ENCODE data around the gene CISH. TPM values are rescaled to one million over a fixed set of nuclear protein-coding genes. Genes with fewer than 3 reads are reported as not detected.

CISH gene
- total and polyA plus RNA-seq, 2 experiments from 2014 or later: 8.2 to 11.7 TPM

DNA sequence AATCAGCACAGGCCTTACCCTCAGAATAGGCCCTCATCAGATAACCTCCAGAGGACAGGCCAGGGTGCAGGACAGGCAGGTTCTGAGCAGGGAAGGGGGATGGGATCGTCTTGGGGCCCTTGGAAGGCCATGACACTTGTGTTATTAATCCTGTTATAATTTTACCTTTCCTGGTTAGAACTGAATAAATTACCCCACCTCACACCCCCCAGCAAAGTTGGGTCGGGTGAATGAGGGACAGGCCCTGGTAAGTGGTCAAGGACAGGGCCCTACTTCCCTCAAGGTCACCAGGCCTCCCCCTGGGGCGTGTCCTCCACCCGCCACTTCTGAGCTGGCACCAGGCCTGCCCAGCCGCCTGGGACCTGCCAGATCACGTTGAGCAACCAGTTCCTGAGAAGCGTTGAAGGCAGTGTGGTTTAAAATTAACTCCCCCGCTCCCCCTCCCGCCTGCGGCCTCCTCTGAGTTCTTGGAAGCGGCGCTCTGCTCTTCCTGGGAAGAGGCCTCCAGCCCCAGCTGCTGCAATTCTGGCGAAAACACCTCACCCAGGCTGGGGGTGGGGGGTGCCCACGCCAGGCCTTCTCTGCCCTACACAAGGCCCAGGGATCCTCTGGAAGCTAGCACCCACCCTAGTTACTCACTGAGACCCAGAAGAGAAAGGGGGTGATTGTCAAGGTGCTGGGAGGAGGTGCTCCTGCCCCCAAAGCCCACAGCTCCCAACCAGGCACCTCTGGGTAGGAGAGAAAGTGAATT, 10.6 kb downstream of the CISH start:
- TF ChIP-seq, protein P1, sequence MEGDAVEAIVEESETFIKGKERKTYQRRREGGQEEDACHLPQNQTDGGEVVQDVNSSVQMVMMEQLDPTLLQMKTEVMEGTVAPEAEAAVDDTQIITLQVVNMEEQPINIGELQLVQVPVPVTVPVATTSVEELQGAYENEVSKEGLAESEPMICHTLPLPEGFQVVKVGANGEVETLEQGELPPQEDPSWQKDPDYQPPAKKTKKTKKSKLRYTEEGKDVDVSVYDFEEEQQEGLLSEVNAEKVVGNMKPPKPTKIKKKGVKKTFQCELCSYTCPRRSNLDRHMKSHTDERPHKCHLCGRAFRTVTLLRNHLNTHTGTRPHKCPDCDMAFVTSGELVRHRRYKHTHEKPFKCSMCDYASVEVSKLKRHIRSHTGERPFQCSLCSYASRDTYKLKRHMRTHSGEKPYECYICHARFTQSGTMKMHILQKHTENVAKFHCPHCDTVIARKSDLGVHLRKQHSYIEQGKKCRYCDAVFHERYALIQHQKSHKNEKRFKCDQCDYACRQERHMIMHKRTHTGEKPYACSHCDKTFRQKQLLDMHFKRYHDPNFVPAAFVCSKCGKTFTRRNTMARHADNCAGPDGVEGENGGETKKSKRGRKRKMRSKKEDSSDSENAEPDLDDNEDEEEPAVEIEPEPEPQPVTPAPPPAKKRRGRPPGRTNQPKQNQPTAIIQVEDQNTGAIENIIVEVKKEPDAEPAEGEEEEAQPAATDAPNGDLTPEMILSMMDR (IDR thresholded peaks at IDR 0.05; ENCODE audit: low read depth, low read length): no peak
- DNase-seq (ENCODE audit: low read depth in 1 of 2, low spot score in 1 of 2): peak; percentile 91 to 99
- Histone ChIP-seq H3K4me1 (ENCODE audit: low read depth) (peaks cover 29% of the 10 kb centered on the region), H3K9me3 (ENCODE audit: low read depth) (no peaks in the 10 kb centered on the region), H3K36me3 (no peaks in the 10 kb centered on the region), H3K27me3 (no peaks in the 10 kb centered on the region), H3K4me3 (no peak overlapping the region), H3K27ac (peak overlapping the region; percentile 98)

GRCh38 chr3:50600141-50600753, 11.3 kb downstream of the CISH start:
- no peaks in the 10 kb centered on the region for H3K36me3 ChIP-seq
- no peaks in the 10 kb centered on the region for H3K27me3 ChIP-seq
- TF ChIP-seq, protein P1 (IDR thresholded peaks at IDR 0.05; ENCODE audit: low read depth, low read length): no peak
- H3K4me1 ChIP-seq (ENCODE audit: low read depth): peaks cover 29% of the 10 kb centered on the region
- DNase-seq (ENCODE audit: low read depth in 1 of 2, low spot score in 1 of 2): no peak
- H3K4me3 ChIP-seq: no peak overlapping the region
- H3K27ac ChIP-seq: peak overlapping the region; percentile 98
- no peaks in the 10 kb centered on the region for H3K9me3 ChIP-seq (ENCODE audit: low read depth)

GRCh38 chr3:50599716-50600118, 11.9 kb downstream of the CISH start:
- no peak overlapping the region for H3K4me3 ChIP-seq
- H3K4me1 ChIP-seq (ENCODE audit: low read depth): peaks cover 29% of the 10 kb centered on the region
- TF ChIP-seq, protein P1 (IDR thresholded peaks at IDR 0.05; ENCODE audit: low read depth, low read length): no peak
- H3K9me3 ChIP-seq (ENCODE audit: low read depth): no peaks in the 10 kb centered on the region
- H3K27me3 ChIP-seq: no peaks in the 10 kb centered on the region
- DNase-seq (ENCODE audit: low read depth in 1 of 2, low spot score in 1 of 2): no peak
- peak overlapping the region; percentile 98 for H3K27ac ChIP-seq
- H3K36me3 ChIP-seq: no peaks in the 10 kb centered on the region

- DNase-seq (ENCODE audit: low read depth in 1 of 2, low spot score in 1 of 2): no peak
- TF ChIP-seq, protein P1 (IDR thresholded peaks at IDR 0.05; ENCODE audit: low read depth, low read length): no peak
- no peak overlapping the region for H3K4me3 ChIP-seq
- H3K4me1 ChIP-seq (ENCODE audit: low read depth): peaks cover 29% of the 10 kb centered on the region
- peak overlapping the region; percentile 98 for H3K27ac ChIP-seq
- H3K27me3 ChIP-seq: no peaks in the 10 kb centered on the region
- H3K9me3 ChIP-seq (ENCODE audit: low read depth): no peaks in the 10 kb centered on the region
- no peaks in the 10 kb centered on the region for H3K36me3 ChIP-seq
These were observed 12.4 kb downstream of the CISH start for GRCh38 chr3:50599115-50599715.

GRCh38 chr3:50594253-50594785, 17.3 kb downstream of the CISH start:
- TF ChIP-seq, protein P1 (IDR thresholded peaks at IDR 0.05; ENCODE audit: low read depth, low read length): no peak
- H3K4me1 ChIP-seq (ENCODE audit: low read depth): no peaks in the 10 kb centered on the region
- no peaks in the 10 kb centered on the region for H3K36me3 ChIP-seq
- no peak overlapping the region for H3K27ac ChIP-seq
- H3K27me3 ChIP-seq: no peaks in the 10 kb centered on the region
- H3K9me3 ChIP-seq (ENCODE audit: low read depth): no peaks in the 10 kb centered on the region
- DNase-seq (ENCODE audit: low read depth in 1 of 2, low spot score in 1 of 2): no peak
- H3K4me3 ChIP-seq: no peak overlapping the region

Measured in cardiac muscle cell (in vitro differentiated cells and primary cell).